DND-41 (cell line): Measurements from ENCODE around the gene DEFB126.
"Not testable (repeated sequence)": the region's sequence is repeated elsewhere in the genome, so short reads cannot be mapped to it uniquely, and the experiment has no call there.

Experiments used
- ATAC-seq: fragments of 200-7000 bp; cut with Tn5 transposase; 3 replicates; pipeline ENCODE4 v1.9.1; 2021; ENCODE audit warnings: low read depth; ENCODE audit not compliant: insufficient read depth
- DNase-seq: peaks from one replicate; pipeline ENCODE4 v3.0.0-alpha.2; 2020
- H2AFZ ChIP-seq: 2 replicates; pipeline ENCODE4 v1.6.0; 2012; ENCODE audit warnings: low read depth, low read length
- H3K27ac ChIP-seq: 2 replicates; pipeline ENCODE4 v1.5.1; 2012; ENCODE audit warnings: low read length, inconsistent platforms
- H3K27me3 ChIP-seq: fragments of 200-600 bp; sonication (generic); 2 replicates; pipeline ENCODE4 v1.6.0; 2012; ENCODE audit warnings: low read length, mild to moderate bottlenecking, inconsistent platforms; ENCODE audit not compliant: insufficient read depth, poor library complexity
- H3K36me3 ChIP-seq: 2 replicates; pipeline ENCODE4 v1.5.1; 2012; ENCODE audit warnings: low read length, inconsistent platforms; ENCODE audit not compliant: insufficient read depth
- H3K4me1 ChIP-seq: 2 replicates; pipeline ENCODE4 v1.5.1; 2012; ENCODE audit warnings: mild to moderate bottlenecking, low read length; ENCODE audit not compliant: insufficient read depth
- H3K4me2 ChIP-seq: 2 replicates; pipeline ENCODE4 v1.6.0; 2012; ENCODE audit warnings: mild to moderate bottlenecking, moderate library complexity, low read length, inconsistent platforms; ENCODE audit not compliant: insufficient read depth
- H3K4me3 ChIP-seq, 2 experiments: fragments of 200-600 bp in 1 of 2; shearing (Covaris generic) in 1 of 2; 2 replicates each; pipeline ENCODE4 v1.5.1; 2012 to 2016; ENCODE audit warnings: inconsistent platforms in 2 of 2, low read length in 2 of 2, mild to moderate bottlenecking in 2 of 2, low read depth in 1 of 2, moderate library complexity in 1 of 2
- H3K79me2 ChIP-seq: 2 replicates; pipeline ENCODE4 v1.6.0; 2012; ENCODE audit warnings: low read length, inconsistent platforms; ENCODE audit not compliant: insufficient read depth
- H3K9ac ChIP-seq: 2 replicates; pipeline ENCODE4 v1.6.0; 2012; ENCODE audit warnings: low read depth, mild to moderate bottlenecking, inconsistent platforms, low read length, moderate library complexity
- H3K9me3 ChIP-seq: 2 replicates; pipeline ENCODE4 v1.5.1; 2012; ENCODE audit warnings: low read length, moderate library complexity, mild to moderate bottlenecking, inconsistent platforms; ENCODE audit not compliant: insufficient read depth, severe bottlenecking
- H4K20me1 ChIP-seq: 2 replicates; pipeline ENCODE4 v1.6.0; 2012; ENCODE audit warnings: low read length; ENCODE audit not compliant: insufficient read depth
- CTCF ChIP-seq: IDR thresholded peaks from 2 replicates; pipeline ENCODE4 v1.5.1; 2012; ENCODE audit warnings: borderline replicate concordance, low read length, moderate library complexity, mild to moderate bottlenecking; ENCODE audit not compliant: poor library complexity, severe bottlenecking; ENCODE audit errors: extremely low read depth
- EZH2 ChIP-seq: IDR thresholded peaks from 3 replicates; pipeline ENCODE4 v1.6.1; 2012; ENCODE audit warnings: borderline replicate concordance, low read depth, mild to moderate bottlenecking, moderate library complexity, low read length, inconsistent platforms; ENCODE audit not compliant: severe bottlenecking

Gene DEFB126

GRCh38 chr20:142290-142689 is at the start of gene DEFB126:
TSS of gene DEFB126 (plus strand) at chr20:142590. CDS start at chr20:142629, 39 bp downstream.
- Histone ChIP-seq H3K4me3 (no peak within 1 kb of the TSS), H4K20me1 (no peaks in the 10 kb centered on the region), H3K27ac (no peak within 1 kb of the TSS), H3K36me3 (no peaks in the 10 kb centered on the region), H3K4me2 (no peak within 1 kb of the TSS), H3K4me1 (no peaks in the 10 kb centered on the region), H3K79me2 (no peaks in the 10 kb centered on the region), H3K9ac (no peak within 1 kb of the TSS), H3K9me3 (no peaks in the 10 kb centered on the region), H2AFZ (no peak within 1 kb of the TSS), H3K27me3 (peaks cover 38% of the 10 kb centered on the region)
- ATAC-seq (no peak), DNase-seq (no peak)
- TF ChIP-seq EZH2 (no peak), CTCF (no peak)

- no peak overlapping the region for H2AFZ ChIP-seq
- H3K36me3 ChIP-seq = no peaks in the 10 kb centered on the region
- H3K9me3 ChIP-seq = peaks cover 13% of the 10 kb centered on the region
- H3K4me3 ChIP-seq = no peak overlapping the region
- H3K4me2 ChIP-seq = no peak overlapping the region
- H3K27me3 ChIP-seq = peaks cover 9% of the 10 kb centered on the region
- H3K4me1 ChIP-seq = no peaks in the 10 kb centered on the region
- DNase-seq (no peak), ATAC-seq (no peak)
- H3K9ac ChIP-seq = no peak overlapping the region
- H4K20me1 ChIP-seq = no peaks in the 10 kb centered on the region
- no peak overlapping the region for H3K27ac ChIP-seq
- no peak for TF ChIP-seq EZH2
- no peak for TF ChIP-seq CTCF
- H3K79me2 ChIP-seq = no peaks in the 10 kb centered on the region
Measured at GRCh38 chr20:93641-94040, 48.7 kb upstream of the DEFB126 start.

- DNase-seq (no peak), ATAC-seq (no peak)
- H3K4me1 ChIP-seq = no peaks in the 10 kb centered on the region
- H3K36me3 ChIP-seq = no peaks in the 10 kb centered on the region
- H3K9ac ChIP-seq = no peak overlapping the region
- no peak overlapping the region for H3K4me2 ChIP-seq
- H3K79me2 ChIP-seq = no peaks in the 10 kb centered on the region
- no peak overlapping the region for H2AFZ ChIP-seq
- peaks cover 9% of the 10 kb centered on the region for H3K27me3 ChIP-seq
- no peak overlapping the region for H3K4me3 ChIP-seq
- TF ChIP-seq CTCF = no peak
- TF ChIP-seq EZH2 = no peak
- no peaks in the 10 kb centered on the region for H4K20me1 ChIP-seq
- H3K27ac ChIP-seq = no peak overlapping the region
- peaks cover 13% of the 10 kb centered on the region for H3K9me3 ChIP-seq
Measured at GRCh38 chr20:95215-95614, 47.2 kb upstream of the DEFB126 start.

DNA sequence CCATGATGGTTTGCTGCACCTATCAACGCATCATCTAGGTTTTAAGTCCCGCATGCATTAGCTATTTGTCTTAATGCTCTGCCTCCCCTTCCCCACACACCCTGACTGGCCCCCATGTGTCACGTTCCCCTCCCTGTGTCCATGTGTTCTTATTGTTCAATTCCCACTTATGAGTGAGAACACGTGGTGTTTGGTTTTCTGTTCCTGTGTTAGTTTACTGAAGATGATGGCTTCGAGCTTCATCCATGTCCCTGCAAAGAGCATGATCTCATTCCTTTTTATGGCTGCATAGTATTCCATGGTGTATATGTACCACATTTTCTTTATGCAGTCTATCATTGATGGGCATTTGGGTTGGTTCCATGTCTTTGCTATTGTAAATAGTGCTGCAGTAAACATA is 44.7 kb upstream of the DEFB126 start:
- not testable (repeated sequence) for H3K9ac ChIP-seq, ATAC-seq, H3K4me1 ChIP-seq, H3K36me3 ChIP-seq, H3K27ac ChIP-seq, H3K79me2 ChIP-seq, H3K4me2 ChIP-seq, DNase-seq, H4K20me1 ChIP-seq, H2AFZ ChIP-seq, H3K4me3 ChIP-seq, H3K27me3 ChIP-seq
- peaks cover 13% of the 10 kb centered on the region for H3K9me3 ChIP-seq
